ENCODE measurements around the gene CEACAM16.

The CEACAM16 gene

DNA sequence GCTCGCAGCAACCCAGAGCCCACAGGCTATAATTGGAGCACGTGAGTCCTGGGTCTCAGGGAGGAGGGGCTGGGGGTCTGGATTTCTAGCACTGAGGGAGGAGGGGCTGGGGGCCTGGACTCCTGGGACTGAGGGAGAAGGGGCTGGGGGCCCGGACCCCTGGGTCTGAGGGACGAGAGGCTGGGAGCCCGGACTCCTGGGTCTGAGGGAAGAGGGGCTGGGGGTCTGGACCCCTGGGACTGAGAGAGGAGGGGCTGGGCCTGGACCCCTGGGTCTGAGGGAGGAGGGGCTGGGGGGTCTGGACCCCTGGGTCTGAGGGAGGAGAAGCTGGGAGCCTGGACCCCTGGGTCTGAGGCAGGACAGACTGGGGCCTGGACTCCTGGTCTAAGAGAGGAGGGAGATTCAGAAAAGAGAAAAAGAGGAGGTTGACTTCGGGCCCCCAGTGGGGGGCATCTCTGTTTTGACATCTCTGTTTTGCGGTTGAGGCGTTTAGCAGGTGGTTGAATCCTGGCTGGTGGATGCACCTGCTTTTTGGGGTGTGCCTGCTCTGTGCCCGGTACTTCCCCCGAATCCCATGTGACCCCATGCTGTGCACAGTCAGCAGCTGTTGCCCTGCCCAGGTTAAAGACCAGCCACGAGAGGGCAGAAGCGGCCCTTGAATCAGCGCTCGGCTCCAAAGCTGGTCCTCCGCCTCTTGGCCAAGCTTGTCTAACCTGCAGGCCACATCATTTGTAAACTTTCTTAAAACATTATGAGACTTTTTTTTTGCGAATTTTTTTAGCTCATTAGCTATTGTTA lies 44.8 kb upstream of the CEACAM16 start:
- TF ChIP-seq ZNF221 (tag by site-specific recombination; IDR thresholded peaks at IDR 0.05; ENCODE audit: borderline replicate concordance) (no peak), ZBTB17 (tag by site-specific recombination; IDR thresholded peaks at IDR 0.05) (no peak), ZNF654 (tag by site-specific recombination; IDR thresholded peaks at IDR 0.05; ENCODE audit: low read depth) (peak; percentile 28), ZNF677 (tag by site-specific recombination; IDR thresholded peaks at IDR 0.05) (no peak)
- TF ChIP-seq, protein P1, sequence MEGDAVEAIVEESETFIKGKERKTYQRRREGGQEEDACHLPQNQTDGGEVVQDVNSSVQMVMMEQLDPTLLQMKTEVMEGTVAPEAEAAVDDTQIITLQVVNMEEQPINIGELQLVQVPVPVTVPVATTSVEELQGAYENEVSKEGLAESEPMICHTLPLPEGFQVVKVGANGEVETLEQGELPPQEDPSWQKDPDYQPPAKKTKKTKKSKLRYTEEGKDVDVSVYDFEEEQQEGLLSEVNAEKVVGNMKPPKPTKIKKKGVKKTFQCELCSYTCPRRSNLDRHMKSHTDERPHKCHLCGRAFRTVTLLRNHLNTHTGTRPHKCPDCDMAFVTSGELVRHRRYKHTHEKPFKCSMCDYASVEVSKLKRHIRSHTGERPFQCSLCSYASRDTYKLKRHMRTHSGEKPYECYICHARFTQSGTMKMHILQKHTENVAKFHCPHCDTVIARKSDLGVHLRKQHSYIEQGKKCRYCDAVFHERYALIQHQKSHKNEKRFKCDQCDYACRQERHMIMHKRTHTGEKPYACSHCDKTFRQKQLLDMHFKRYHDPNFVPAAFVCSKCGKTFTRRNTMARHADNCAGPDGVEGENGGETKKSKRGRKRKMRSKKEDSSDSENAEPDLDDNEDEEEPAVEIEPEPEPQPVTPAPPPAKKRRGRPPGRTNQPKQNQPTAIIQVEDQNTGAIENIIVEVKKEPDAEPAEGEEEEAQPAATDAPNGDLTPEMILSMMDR (tag by site-specific recombination; IDR thresholded peaks at IDR 0.05) = 0 out of 2 replicates have a peak, but pooled peaks have one; percentile 24
- TF ChIP-seq, protein P2, sequence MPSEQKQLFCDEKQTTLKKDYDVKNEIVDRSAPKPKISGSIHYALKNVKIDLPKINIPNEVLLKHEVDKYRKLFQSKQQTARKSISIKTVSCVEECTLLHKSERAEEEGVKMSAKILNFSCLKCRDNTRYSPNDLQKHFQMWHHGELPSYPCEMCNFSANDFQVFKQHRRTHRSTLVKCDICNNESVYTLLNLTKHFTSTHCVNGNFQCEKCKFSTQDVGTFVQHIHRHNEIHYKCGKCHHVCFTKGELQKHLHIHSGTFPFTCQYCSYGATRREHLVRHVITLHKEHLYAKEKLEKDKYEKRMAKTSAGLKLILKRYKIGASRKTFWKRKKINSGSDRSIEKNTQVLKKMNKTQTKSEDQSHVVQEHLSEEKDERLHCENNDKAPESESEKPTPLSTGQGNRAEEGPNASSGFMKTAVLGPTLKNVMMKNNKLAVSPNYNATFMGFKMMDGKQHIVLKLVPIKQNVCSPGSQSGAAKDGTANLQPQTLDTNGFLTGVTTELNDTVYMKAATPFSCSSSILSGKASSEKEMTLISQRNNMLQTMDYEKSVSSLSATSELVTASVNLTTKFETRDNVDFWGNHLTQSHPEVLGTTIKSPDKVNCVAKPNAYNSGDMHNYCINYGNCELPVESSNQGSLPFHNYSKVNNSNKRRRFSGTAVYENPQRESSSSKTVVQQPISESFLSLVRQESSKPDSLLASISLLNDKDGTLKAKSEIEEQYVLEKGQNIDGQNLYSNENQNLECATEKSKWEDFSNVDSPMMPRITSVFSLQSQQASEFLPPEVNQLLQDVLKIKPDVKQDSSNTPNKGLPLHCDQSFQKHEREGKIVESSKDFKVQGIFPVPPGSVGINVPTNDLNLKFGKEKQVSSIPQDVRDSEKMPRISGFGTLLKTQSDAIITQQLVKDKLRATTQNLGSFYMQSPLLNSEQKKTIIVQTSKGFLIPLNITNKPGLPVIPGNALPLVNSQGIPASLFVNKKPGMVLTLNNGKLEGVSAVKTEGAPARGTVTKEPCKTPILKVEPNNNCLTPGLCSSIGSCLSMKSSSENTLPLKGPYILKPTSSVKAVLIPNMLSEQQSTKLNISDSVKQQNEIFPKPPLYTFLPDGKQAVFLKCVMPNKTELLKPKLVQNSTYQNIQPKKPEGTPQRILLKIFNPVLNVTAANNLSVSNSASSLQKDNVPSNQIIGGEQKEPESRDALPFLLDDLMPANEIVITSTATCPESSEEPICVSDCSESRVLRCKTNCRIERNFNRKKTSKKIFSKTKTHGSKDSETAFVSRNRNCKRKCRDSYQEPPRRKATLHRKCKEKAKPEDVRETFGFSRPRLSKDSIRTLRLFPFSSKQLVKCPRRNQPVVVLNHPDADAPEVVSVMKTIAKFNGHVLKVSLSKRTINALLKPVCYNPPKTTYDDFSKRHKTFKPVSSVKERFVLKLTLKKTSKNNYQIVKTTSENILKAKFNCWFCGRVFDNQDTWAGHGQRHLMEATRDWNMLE (tag by site-specific recombination; conservative IDR thresholded peaks at IDR 0.05; ENCODE audit: low read depth) = no peak
- no peak overlapping the region for H3K4me3 ChIP-seq (ENCODE audit: low read depth, low read length)
- POLR2A ChIA-PET = interaction anchor here (0.8 kb wide), 1 partner anchor 10 kb away, joined by 4 read pairs; the partner anchor contains the start of gene PVR
- no peaks in the 10 kb centered on the region for H3K4me1 ChIP-seq (ENCODE audit: control insufficient read depth, insufficient read depth, low read length)
- CTCF ChIA-PET = interaction anchor here (0.6 to 1.4 kb wide), 11 partner anchors 21 to 589 kb away, joined by 3 to 7 read pairs (median 3); no protein-coding TSS in a partner anchor
- no peaks in the 10 kb centered on the region for H3K9me3 ChIP-seq (ENCODE audit: control insufficient read depth, insufficient read depth, low read depth, low read length)
- no peak overlapping the region for H3K27ac ChIP-seq (ENCODE audit: extremely low read depth, low read depth, low read length)
- peaks cover 61 to 88% of the 10 kb centered on the region in 2 experiments for H3K36me3 ChIP-seq (ENCODE audit: control insufficient read depth in 2 of 2, insufficient read depth in 1 of 2, low read length in 2 of 2)

GRCh38 chr19:44657211-44657921 lies 41.6 kb upstream of the CEACAM16 start:
- H3K4me3 ChIP-seq (ENCODE audit: low read depth, low read length) = no peak overlapping the region
- no peak overlapping the region for H3K27ac ChIP-seq (ENCODE audit: extremely low read depth, low read depth, low read length)
- ChIA-PET POLR2A (interaction anchor here (1.0 to 1.5 kb wide), 3 partner anchors 10 to 80 kb away, joined by 3 to 4 read pairs (median 3); no protein-coding TSS in a partner anchor), CTCF (interaction anchor here (0.6 to 5.7 kb wide), 24 partner anchors 9 to 653 kb away, joined by 3 to 52 read pairs (median 3); no protein-coding TSS in a partner anchor)
- H3K36me3 ChIP-seq (ENCODE audit: control insufficient read depth in 2 of 2, insufficient read depth in 1 of 2, low read length in 2 of 2) = peaks cover 50 to 92% of the 10 kb centered on the region in 2 experiments
- H3K4me1 ChIP-seq (ENCODE audit: control insufficient read depth, insufficient read depth, low read length) = no peaks in the 10 kb centered on the region
- no peaks in the 10 kb centered on the region for H3K9me3 ChIP-seq (ENCODE audit: control insufficient read depth, insufficient read depth, low read depth, low read length)
- no peak for TF ChIP-seq ZNF132 (tag by site-specific recombination; IDR thresholded peaks at IDR 0.05; ENCODE audit: borderline replicate concordance)
- no peak for TF ChIP-seq ZNF148 (tag by site-specific recombination; IDR thresholded peaks at IDR 0.05; ENCODE audit: borderline replicate concordance)
- no peak for TF ChIP-seq REPIN1 (tag by site-specific recombination; IDR thresholded peaks at IDR 0.05; ENCODE audit: low read depth)
- peak; percentile 34; the same call in 1 of the 2 replicates for TF ChIP-seq ZNF768 (tag by site-specific recombination; IDR thresholded peaks at IDR 0.05)
- TF ChIP-seq ZFHX2 (tag by site-specific recombination; conservative IDR thresholded peaks at IDR 0.05) = peak; percentile 63
- peak; percentile 61 for TF ChIP-seq EGR2 (tag by site-specific recombination; IDR thresholded peaks at IDR 0.05; ENCODE audit: low read depth)
- no peak for TF ChIP-seq ZNF394 (tag by site-specific recombination; IDR thresholded peaks at IDR 0.05; ENCODE audit: borderline replicate concordance)
- no peak for TF ChIP-seq ZNF23 (tag by site-specific recombination; IDR thresholded peaks at IDR 0.05; ENCODE audit: borderline replicate concordance)
- no peak for TF ChIP-seq ZNF350 (tag by site-specific recombination; IDR thresholded peaks at IDR 0.05)
- no peak for TF ChIP-seq ZNF776 (tag by site-specific recombination; IDR thresholded peaks at IDR 0.05; ENCODE audit: borderline replicate concordance)
- TF ChIP-seq ZNF664 (tag by site-specific recombination; IDR thresholded peaks at IDR 0.05) = no peak
- TF ChIP-seq MYNN (tag by site-specific recombination; IDR thresholded peaks at IDR 0.05; ENCODE audit: borderline replicate concordance) = no peak
- no peak for TF ChIP-seq ZBTB49 (tag by site-specific recombination; IDR thresholded peaks at IDR 0.05; ENCODE audit: low read depth)
- peak; percentile 11; the same call in 1 of the 2 replicates for TF ChIP-seq ZNF654 (tag by site-specific recombination; IDR thresholded peaks at IDR 0.05; ENCODE audit: low read depth)
